Measurements from ENCODE around the gene TSPAN5.

TSPAN5 gene

DNA sequence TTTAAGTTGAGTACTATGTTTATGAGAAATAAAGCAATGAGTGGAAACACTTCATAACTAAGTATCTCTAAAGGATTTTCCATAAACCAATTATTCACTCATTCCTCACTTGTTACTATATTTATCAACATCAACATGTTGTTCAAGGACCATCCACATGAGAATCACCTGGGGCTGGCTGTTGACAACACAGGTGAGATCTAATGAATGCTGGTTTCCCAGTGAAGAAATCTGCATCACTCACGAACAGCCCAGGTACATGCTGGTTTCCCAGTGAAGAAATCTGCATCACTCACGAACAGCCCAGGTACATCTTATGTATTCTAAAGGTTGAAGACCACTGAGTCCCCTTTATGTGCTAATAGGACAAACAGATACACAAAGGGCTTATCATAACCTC is 32.5 kb downstream of the TSPAN5 start:
- intact Hi-C loops (cut with DNase I) = no loop called here

DNA sequence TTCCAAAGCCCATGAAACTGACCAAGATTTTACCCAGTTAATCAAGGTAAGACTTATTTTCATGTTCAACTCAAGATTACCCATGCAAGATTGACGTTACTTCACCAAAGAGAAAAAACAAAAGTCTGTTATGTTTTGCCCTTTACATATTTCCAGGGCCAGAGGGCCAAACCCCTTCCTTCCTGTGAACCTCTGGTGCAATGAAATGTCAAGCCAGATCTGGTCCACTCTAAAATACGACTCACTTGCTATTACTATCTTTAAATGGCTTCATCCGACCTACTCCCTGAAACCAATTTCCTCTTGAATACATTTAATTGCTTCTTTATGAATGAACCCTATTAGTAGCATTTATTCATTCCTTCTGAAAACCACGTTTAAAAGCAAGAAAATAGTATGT is 33.0 kb downstream of the TSPAN5 start:
- intact Hi-C loops (cut with DNase I) = no loop called here

More for the DNA sequence above, 32.5 kb downstream of the TSPAN5 start:
- DNase-seq = no peak

DNA sequence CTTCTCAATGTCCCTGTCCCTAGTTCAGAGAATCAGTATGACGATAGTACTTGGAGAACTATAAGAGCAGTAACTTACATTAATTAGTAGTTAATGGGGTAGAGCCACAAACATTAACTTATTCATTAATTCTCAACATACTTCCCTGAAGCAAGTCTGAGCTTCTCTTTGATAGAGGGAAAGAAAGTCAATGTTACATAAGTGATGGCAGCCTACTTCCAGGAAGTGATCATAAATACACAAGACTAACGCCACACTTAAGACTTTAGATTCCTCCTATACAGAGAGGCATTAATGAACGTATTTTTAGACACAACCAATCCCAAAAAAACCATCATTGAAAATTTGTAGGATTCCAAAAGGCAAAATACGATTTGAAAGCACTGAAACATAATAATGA is 33.8 kb downstream of the TSPAN5 start:
- intact Hi-C loops (cut with DNase I) = no loop called here
- DNase-seq = no peak

More for the DNA sequence above, 33.0 kb downstream of the TSPAN5 start:
- no peak for DNase-seq

DNA sequence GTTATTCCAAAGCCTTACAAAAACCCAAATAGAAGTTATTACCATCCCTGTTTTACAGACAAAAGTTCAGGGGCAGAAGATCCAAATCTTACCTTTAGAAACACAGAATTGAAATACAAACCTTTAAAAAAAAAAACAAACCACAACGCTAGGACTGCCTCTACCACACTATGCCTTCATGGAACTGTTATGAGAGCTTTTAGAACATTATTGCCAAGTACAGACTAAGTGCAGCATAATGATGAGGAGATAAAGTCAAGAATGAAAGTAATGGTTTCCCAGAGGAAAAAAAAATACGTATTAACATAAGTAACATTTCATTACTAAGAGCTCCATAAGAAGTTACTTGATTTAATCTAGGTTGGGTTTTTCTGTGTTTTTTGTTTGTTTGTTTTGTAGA is 34.3 kb downstream of the TSPAN5 start:
- intact Hi-C loops (cut with DNase I) = no loop called here
- DNase-seq = no peak

DNA sequence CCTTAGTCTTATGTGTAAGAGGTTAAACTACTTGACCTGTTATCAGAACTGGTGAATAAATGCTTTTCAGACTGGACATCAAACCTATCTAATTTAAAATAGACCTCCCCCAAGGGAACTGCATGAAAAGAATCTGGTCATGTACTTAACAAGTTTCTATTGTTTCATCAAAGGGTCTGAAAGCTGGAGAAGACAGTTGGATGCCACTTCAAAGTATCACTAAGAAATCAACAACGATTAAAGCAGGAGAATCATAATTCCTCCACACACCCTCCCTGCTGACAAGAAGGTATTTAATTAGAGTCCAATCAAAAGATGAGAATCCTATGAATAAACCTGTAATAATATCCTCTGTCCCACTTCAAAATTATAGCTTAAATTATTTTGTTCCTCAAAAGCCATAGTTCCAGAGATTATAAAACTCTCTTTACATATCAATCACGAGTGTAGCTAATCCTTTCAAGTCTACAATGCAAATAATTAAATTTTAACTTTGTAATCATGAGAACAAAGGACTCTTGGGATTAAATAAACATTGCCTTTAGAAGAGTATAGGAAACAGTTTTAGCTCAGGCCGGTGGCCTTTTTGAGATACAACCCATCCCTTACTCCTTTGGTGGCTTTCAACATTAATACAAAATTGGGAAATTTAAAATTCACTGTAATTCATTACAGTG is 35.1 kb downstream of the TSPAN5 start:
- no peak for DNase-seq
- intact Hi-C loops (cut with DNase I) = no loop called here

DNA sequence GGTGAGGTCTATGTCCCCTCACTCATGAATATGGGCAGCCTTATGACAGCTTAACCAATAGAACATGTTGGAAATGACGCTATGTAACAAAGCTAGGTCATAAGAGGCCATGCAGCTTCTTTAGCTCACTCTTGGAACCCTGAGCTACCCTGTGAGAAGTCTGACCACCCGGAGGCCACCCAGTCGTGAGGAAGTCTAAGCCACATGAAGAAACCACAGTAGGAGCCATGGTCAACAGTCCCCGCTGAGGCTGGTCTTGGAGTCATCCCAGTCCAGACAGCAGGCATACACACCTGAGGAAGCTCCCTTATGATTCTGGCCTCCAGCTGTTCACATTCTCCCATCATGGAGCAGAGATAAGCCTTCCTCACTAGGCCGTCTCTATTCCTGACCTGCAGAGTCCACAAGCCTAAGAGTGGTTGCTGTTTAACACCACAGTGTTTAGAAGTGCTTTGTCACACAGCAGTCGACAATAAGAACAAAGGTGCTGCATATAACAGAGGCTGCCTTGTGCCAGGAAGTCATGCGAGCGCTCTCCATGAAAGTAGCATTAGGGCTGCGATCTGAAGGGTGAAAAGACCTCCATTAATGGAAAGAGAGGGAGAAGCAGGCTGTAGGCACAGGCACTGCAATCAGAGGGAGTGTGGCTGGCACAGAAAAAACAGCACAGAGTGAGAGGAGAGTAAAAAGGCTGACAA is 38.2 kb downstream of the TSPAN5 start:
- no peak for DNase-seq
- intact Hi-C loops (cut with DNase I) = no loop called here

DNA sequence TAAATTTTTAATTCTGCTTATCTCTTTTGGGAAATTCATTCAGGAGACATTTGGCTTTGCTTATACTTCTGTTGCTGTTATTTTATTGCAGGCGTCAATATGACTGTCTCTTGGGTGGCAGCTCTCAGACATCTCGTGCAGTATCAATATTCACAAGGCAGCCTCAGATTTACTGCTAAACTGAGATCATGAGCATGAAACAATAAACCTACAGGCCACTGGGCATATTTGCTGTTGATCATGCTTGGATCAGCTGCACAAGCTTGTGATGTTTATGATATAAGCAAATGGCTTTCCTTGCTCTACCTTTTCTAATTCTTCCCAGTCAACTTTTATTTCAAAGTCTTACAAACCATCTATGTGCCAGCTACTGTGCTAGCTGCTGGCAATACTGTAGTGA is 39.2 kb downstream of the TSPAN5 start:
- intact Hi-C loops (cut with DNase I) = no loop called here
- DNase-seq = no peak

DNA sequence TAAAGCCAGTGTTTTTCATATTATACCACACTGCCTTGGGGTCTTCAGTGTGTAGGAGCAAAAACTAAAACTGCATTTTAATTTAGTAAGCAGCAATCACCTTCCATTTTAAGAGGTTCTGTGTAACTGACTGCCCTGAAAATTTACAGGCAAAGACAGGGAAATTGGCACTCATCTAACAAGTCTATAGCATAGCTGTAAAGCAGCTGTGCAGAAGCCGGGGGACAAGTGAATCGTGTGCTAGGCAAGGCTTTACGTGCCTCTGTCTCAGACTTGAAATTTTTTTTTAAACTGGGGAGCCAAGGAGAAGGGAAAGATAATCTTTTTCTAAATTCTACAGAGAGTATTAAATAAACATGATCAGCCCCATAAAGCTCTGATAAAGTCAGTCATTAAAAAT is 39.7 kb downstream of the TSPAN5 start:
- no peak for DNase-seq
- intact Hi-C loops (cut with DNase I) = no loop called here

DNA sequence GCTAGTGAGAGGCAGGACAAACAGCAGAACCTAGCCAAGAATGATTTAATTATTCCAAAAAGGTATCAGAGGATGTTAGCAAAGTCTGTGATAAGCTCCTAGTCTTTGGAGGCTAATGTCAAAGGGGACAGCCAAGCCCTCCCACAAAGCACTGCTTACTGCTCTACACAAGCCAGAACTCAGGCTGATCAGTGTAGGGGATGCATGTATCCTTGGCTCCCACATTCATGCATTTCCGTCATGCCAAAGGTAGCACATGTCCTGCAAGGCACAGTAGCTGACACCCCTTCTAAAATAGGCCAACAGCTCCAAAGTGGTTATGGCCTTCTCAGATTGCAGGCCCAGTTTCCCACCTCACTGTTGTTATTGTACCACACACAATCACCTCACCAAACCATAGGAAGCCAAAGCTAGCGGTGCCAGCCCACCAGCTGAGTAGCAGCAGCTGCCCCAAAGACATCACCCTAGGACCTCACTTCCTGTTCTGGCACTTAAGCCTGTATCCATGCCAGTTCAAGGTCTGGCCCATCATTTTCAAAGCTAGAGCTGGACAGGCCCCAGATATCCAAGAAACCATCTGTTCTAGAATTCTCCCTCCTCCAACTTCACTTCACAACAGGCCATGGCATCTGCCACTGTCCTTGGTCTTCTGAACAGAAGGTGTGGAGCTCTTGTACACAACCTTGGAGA is 40.9 kb downstream of the TSPAN5 start:
- intact Hi-C loops (cut with DNase I) = no loop called here
- no peak for DNase-seq

DNA sequence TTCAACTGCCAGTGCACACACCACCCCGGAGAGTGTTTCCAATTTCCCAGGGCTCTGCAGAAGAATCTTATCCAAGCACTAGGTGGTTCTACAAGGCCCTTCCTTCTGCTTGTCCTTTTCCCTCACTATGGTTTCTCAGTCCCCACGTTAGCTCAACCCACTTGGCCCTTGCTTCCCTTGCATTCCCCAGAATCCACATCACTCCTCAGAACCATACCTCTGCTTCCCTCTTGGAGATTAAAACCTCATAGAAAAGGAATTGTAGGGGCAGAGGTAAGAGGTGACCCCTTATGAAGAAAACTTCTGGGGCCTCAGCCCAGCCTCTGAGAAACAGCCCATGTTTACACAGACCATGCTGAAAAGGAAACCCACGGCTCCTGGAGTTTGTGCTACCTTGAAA is 42.4 kb downstream of the TSPAN5 start:
- intact Hi-C loops (cut with DNase I) = no loop called here
- DNase-seq = no peak

DNA sequence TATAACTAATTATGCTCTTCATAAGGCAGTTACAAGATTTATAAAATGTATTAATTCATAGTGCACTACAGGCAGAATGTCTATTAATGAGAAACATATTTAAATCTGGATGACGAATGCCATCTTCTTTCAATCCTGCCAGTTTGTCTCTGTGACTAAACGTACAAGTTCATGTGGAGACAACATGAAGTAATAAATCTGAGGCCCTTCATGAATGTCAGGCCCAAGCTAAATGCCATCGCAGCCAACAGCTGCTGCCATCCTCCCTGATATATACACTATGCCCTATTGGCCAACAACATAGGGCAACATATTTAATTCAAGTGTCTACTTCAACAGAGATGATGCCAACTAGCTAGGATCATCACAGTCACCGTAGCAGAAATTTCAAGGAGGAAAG is 43.7 kb downstream of the TSPAN5 start:
- intact Hi-C loops (cut with DNase I) = no loop called here
- DNase-seq = no peak

DNA sequence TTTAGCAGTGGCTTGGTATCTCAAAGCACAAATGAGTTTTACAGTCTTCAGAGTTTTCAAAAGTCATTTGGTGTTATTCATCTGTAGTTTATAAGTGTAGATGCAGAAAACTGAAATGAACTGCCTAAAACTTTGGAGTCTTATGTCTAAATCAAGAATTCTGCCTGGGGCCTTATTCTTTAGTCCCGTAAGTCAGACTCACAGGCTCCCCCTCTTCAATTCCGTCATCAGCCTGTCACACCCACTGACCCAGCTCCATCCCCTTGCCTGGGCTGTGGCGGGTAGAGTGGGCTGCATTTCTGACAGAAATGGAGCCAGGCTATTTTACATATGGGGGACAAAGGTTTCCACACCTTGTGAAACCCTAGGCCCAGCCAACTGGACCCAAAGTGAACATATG is 44.3 kb downstream of the TSPAN5 start:
- no peak for DNase-seq
- intact Hi-C loops (cut with DNase I) = no loop called here

DNA sequence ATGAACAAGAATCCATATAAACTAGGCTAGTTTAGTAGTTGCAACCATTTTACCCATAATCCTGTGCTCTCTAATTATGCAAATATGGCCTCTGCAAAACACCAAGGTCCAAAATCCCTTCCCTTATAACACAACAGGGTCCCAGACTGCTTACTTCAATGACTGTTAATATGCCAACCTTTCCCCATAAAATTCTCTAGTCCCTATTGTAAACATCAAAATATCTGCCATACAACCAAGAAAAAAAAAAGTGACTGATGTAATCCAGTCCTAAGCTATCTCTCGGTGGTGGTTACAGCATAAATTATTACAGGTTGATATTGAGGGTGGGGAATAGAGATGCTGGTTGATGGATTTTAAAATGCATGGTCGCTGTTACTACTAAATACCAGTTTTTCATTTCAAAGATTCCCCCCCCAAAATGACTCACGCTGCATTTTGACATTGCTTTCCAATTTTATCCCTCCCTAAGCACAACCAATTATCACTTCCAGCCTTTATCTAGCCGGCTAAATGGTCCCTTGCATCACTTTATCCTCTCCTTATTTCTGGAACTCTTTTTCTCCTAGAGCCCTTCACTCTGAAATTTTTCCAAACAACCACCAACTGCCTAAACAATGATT is 44.8 kb downstream of the TSPAN5 start:
- no peak for DNase-seq
- intact Hi-C loops (cut with DNase I) = no loop called here

DNA sequence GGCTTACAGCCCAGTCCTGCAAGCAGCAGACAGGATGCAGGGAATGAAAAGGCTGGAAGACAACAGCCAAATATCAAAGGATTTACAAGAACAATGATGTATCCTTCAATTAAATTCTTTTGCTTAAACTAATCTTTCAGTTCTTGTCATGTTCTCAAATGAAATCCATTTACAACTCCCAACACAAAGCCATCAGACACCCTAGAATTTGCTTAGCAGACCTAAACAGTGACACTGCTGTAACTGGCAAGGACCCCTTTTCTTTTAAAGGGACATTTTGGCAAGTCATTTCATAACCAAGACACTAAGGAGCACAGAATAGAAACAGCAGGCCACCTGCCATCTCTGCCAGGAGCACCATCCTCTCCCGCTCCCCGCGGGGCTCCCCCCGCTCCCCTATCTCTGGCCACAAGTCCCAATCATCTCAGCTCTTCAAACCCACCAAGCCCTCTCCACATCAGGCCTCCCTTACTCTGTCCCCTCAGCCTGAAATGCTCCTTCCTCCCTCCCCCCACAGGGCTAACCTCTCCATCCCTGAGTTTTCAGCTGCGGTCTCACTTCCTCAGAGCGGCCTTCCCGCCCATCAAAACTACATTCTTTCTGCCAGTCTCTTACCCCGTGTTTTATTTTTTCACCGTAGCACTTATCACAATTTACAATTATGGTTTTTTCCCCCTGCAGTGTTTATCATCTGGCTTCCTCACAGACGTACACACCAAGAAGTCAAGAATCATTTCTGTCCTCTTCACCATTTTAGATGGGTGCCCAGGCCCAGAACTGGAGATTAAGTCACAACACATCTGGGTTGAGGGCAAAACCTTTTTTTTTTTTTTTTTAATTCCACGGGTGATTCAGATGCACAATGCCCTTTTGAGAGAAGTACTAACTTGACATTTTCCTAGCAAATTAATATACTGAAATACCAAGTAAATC is 45.8 kb downstream of the TSPAN5 start:
- DNase-seq = no peak
- intact Hi-C loops (cut with DNase I) = no loop called here

DNA sequence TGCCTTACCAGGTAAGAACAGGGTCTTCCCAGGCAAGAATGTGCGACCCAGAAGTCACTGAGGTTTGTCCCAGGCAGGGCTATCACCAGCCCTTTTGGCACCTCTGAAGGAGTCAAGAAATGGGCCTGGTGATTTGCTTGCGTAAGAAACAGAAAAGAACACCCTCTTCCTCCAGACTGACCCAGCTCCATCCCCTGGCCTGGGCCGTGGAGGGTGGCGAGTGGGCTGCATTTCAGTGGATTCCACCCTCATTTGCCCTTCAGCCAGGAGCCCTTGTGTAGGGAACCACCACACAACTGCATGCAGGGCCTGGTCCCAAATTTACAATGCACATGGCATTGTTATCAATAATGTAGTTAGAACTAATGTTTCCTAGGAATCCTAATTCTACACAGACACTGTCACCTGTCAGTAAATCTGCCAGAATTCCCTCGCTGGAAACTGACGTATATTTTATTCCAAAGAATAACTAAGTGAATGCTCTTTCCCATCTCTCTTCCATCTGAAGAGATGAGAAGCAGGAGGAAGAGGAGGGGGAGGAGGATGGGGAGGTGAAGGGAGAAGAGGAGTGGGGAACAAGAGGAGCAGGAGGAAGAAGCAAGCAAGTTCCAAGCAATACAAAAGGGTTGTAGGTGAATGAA is 46.6 kb downstream of the TSPAN5 start:
- intact Hi-C loops (cut with DNase I) = no loop called here
- peak in 1 of 42 donors; percentile 37 for DNase-seq

DNA sequence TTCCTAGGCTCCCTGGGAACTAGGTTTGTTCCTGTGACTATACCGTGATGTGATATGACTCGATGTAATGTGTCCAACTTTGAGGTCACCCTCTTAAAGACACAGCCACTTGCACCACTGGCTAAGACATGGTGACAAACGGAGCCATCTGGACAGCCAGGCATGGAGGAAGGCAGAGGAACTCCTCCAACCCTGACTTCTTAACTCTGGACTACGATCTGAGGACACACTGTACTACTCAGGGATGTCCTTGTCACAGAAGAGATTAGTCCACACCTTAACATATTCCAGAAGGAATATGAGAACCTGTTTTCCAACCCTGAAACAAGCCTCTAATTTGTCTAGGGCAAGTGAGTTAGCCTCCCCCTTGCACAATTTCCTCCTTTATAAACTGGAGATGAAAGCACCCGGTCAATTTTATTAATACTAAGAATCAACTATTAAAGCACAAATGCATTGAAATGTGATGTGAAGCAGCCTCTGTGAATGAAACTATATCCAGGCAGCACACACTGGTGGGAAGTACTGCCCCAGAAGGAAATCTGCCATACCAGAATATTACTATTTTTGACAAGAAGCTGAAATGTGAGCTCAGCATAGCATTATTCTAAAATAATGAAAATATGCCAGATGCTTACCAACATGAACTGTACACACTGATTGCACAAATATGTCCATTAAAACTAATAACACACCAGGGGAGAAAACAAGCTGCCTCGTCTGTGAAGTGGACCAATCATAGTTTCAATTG is 47.3 kb downstream of the TSPAN5 start:
- intact Hi-C loops (cut with DNase I) = no loop called here
- no peak for DNase-seq

DNA sequence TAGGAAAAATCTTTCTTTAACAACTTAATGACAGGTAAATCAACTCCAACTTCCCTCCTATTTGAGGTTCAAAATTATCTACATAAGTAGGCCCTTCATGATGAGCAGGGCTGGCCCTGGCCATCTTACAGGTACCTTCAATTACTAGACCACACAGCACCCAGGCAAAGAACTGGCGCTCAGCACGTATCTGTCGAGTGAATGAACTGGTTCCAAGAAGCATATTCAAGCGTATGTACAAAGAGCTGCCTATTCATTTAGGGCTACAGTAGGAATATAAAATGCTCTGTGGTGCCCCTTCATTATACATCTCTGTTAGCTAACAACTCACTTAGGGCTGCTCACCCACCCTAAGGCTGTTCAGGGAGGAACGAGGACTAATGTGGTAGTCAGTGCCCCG is 48.0 kb downstream of the TSPAN5 start:
- no peak for DNase-seq
- intact Hi-C loops (cut with DNase I) = no loop called here

DNA sequence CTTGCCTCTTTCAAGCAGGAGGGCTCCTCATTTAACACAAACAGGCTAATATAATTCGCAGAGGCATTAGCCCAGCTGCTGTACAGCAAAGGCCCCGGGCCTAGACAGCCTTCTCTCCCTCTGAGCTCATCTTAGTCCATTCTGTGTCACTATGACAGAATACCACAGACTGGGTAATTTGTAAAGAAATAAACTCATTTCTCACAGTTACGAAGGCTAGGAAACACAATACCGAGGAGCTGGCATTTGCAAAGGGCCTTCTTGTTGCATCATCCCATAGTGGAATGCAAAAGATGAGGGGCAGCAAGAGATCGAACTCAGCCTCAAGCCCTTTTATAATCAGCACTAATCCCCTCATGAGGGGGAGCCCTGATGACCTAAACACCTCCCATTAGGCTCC is 48.5 kb downstream of the TSPAN5 start:
- no peak for DNase-seq
- intact Hi-C loops (cut with DNase I) = no loop called here
